ENCODE results near the gene PARD3.

PARD3 gene

GRCh38 chr10:34177445-34177844 is 637.7 kb downstream of the PARD3 start:
- TF ChIP-seq SIN3A (IDR thresholded peaks at IDR 0.05; ENCODE audit: borderline replicate concordance, insufficient read depth, low read length) (no peak), POLR2AphosphoS5 (IDR thresholded peaks at IDR 0.05; ENCODE audit: low read depth, low read length) (no peak), REST (IDR thresholded peaks at IDR 0.05; ENCODE audit: insufficient read depth in 1 of 2, low read depth in 2 of 2, low read length in 2 of 2) (no peak), TAF1 (IDR thresholded peaks at IDR 0.05; ENCODE audit: borderline replicate concordance, insufficient read depth, low read length) (no peak), FOXP2 (optimal IDR thresholded peaks at IDR 0.05; ENCODE audit: borderline replicate concordance, extremely low read depth, extremely low read length, insufficient read depth) (no peak)

- TF ChIP-seq SIN3A (IDR thresholded peaks at IDR 0.05; ENCODE audit: borderline replicate concordance, insufficient read depth, low read length) (no peak), TAF1 (IDR thresholded peaks at IDR 0.05; ENCODE audit: borderline replicate concordance, insufficient read depth, low read length) (no peak), REST (IDR thresholded peaks at IDR 0.05; ENCODE audit: insufficient read depth in 1 of 2, low read depth in 2 of 2, low read length in 2 of 2) (no peak), POLR2AphosphoS5 (IDR thresholded peaks at IDR 0.05; ENCODE audit: low read depth, low read length) (no peak)
Measured at GRCh38 chr10:34176351-34176750, 638.7 kb downstream of the PARD3 start.

GRCh38 chr10:34175121-34175520 is 640.0 kb downstream of the PARD3 start:
- TF ChIP-seq POLR2AphosphoS5 (IDR thresholded peaks at IDR 0.05; ENCODE audit: low read depth, low read length) (no peak), REST (IDR thresholded peaks at IDR 0.05; ENCODE audit: insufficient read depth in 1 of 2, low read depth in 2 of 2, low read length in 2 of 2) (no peak), SIN3A (IDR thresholded peaks at IDR 0.05; ENCODE audit: borderline replicate concordance, insufficient read depth, low read length) (no peak)

GRCh38 chr10:34172936-34173533 is 642.1 kb downstream of the PARD3 start:
- TF ChIP-seq SIN3A (IDR thresholded peaks at IDR 0.05; ENCODE audit: borderline replicate concordance, insufficient read depth, low read length) (no peak), FOXP2 (optimal IDR thresholded peaks at IDR 0.05; ENCODE audit: borderline replicate concordance, extremely low read depth, extremely low read length, insufficient read depth) (no peak), TAF1 (IDR thresholded peaks at IDR 0.05; ENCODE audit: borderline replicate concordance, insufficient read depth, low read length) (no peak), POLR2AphosphoS5 (IDR thresholded peaks at IDR 0.05; ENCODE audit: low read depth, low read length) (no peak), REST (IDR thresholded peaks at IDR 0.05; ENCODE audit: insufficient read depth in 1 of 2, low read depth in 2 of 2, low read length in 2 of 2) (no peak)

DNA sequence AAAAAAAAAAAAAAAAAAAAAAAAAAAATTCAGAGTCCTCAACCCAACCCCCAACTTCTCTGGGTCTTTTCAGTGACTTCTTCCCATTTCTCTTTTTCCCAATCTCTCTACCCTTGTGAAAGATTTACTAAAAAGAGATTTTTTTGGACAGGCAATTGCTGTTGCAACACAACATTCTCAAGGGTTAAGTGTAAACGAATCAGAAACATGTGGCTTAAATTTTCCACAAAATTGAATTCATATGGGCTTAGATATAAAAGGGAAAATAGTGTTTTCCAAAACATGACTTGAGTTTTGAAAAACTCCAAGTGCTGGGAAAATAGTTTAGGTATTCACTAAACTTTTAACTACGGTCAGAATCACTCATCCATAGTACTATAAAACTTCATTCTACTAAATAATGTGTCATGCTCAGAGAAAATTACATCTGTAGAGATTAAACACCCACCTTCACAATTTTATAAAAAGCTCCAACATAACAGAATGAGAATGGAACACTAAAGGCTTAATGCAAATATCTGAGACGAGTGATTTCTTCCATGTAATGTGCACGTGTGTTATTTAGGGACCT is 643.1 kb downstream of the PARD3 start:
- TF ChIP-seq FOXP2 (optimal IDR thresholded peaks at IDR 0.05; ENCODE audit: borderline replicate concordance, extremely low read depth, extremely low read length, insufficient read depth) (no peak), TAF1 (IDR thresholded peaks at IDR 0.05; ENCODE audit: borderline replicate concordance, insufficient read depth, low read length) (no peak), POLR2AphosphoS5 (IDR thresholded peaks at IDR 0.05; ENCODE audit: low read depth, low read length) (no peak), REST (IDR thresholded peaks at IDR 0.05; ENCODE audit: insufficient read depth in 1 of 2, low read depth in 2 of 2, low read length in 2 of 2) (no peak), SIN3A (IDR thresholded peaks at IDR 0.05; ENCODE audit: borderline replicate concordance, insufficient read depth, low read length) (no peak)
